H1 (cell line): ENCODE measurements around the gene MC5R.

Experiments used
- CEBPB ChIP-seq: IDR thresholded peaks from 2 replicates; pipeline ENCODE4 v1.6.1; 2012; ENCODE audit warnings: low read depth, low read length
- EZH2 ChIP-seq: fragments of 200-600 bp; sonication (generic); IDR thresholded peaks from 2 replicates; pipeline ENCODE4 v1.7.1; 2012; ENCODE audit warnings: low read depth, mild to moderate bottlenecking, moderate library complexity, low read length, inconsistent platforms; ENCODE audit not compliant: severe bottlenecking
- JUND ChIP-seq: IDR thresholded peaks from 2 replicates; pipeline ENCODE4 v1.6.1; 2011; ENCODE audit warnings: mild to moderate bottlenecking, improper control_type of control experiment, low read length
- POLR2A ChIP-seq, 2 experiments: IDR thresholded peaks; 1 replicate in 1 of 2; 2 replicates in 1 of 2; pipeline ENCODE4 v1.6.1; 2011; ENCODE audit warnings: low read depth in 2 of 2, low read length in 2 of 2, mild to moderate bottlenecking in 2 of 2; ENCODE audit errors: control extremely low read depth in 1 of 2
- RXRA ChIP-seq: IDR thresholded peaks from 2 replicates; pipeline ENCODE4 v1.6.1; 2011; ENCODE audit warnings: low read depth, mild to moderate bottlenecking, low read length, moderate library complexity; ENCODE audit not compliant: insufficient read depth
- SIRT6 ChIP-seq: IDR thresholded peaks from one replicate; pipeline ENCODE4 v1.7.1; 2012; ENCODE audit warnings: low read length, inconsistent platforms
- TF ChIP-seq, protein P1 (sequence below), 3 experiments: IDR thresholded peaks; 1 replicate in 2 of 3; 2 replicates in 1 of 3; pipeline versions ENCODE4 v1.5.1 to v1.6.1; 2011; ENCODE audit warnings: low read length in 3 of 3, mild to moderate bottlenecking in 3 of 3, inconsistent platforms in 2 of 3, low read depth in 1 of 3, moderate library complexity in 1 of 3; ENCODE audit not compliant: insufficient read depth in 1 of 3; ENCODE audit errors: control extremely low read depth in 1 of 3

- TF ChIP-seq, protein P1, sequence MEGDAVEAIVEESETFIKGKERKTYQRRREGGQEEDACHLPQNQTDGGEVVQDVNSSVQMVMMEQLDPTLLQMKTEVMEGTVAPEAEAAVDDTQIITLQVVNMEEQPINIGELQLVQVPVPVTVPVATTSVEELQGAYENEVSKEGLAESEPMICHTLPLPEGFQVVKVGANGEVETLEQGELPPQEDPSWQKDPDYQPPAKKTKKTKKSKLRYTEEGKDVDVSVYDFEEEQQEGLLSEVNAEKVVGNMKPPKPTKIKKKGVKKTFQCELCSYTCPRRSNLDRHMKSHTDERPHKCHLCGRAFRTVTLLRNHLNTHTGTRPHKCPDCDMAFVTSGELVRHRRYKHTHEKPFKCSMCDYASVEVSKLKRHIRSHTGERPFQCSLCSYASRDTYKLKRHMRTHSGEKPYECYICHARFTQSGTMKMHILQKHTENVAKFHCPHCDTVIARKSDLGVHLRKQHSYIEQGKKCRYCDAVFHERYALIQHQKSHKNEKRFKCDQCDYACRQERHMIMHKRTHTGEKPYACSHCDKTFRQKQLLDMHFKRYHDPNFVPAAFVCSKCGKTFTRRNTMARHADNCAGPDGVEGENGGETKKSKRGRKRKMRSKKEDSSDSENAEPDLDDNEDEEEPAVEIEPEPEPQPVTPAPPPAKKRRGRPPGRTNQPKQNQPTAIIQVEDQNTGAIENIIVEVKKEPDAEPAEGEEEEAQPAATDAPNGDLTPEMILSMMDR (IDR thresholded peaks at IDR 0.05; ENCODE audit: control extremely low read depth in 1 of 3, insufficient read depth in 1 of 3, low read depth in 1 of 3, low read length in 3 of 3), result peak; percentile 25 to 49 (median 38)
- TF ChIP-seq POLR2A (IDR thresholded peaks at IDR 0.05; ENCODE audit: control extremely low read depth in 1 of 2, low read depth in 2 of 2, low read length in 2 of 2) (no peak), RXRA (no peak), SIRT6 (no peak), EZH2 (no peak), JUND (no peak), CEBPB (no peak)
These were observed 30.1 kb upstream of the MC5R start for GRCh38 chr18:13793819-13794218.
